Activated CD4-positive, alpha-beta T cell treated with anti-CD3 and anti-CD28 coated beads, Interleukin-2, Interleukin-6, amounts not matched to agents 100 ng/mL and 50 ng/mL, durations not matched to agents 16 hours and 8 hours (primary cell): ENCODE measurements around the gene GREM2.

Experiments
- DNase-seq: peaks from one replicate; pipeline ENCODE4 v3.0.0-alpha.2; 2020

The GREM2 gene

GRCh38 chr1:240611619-240612480, at the start of gene GREM2:
TSS of gene GREM2 (minus strand) at chr1:240612155. CDS start at chr1:240493475, 118,680 bp downstream.
- DNase-seq, result peak; percentile 80

DNA sequence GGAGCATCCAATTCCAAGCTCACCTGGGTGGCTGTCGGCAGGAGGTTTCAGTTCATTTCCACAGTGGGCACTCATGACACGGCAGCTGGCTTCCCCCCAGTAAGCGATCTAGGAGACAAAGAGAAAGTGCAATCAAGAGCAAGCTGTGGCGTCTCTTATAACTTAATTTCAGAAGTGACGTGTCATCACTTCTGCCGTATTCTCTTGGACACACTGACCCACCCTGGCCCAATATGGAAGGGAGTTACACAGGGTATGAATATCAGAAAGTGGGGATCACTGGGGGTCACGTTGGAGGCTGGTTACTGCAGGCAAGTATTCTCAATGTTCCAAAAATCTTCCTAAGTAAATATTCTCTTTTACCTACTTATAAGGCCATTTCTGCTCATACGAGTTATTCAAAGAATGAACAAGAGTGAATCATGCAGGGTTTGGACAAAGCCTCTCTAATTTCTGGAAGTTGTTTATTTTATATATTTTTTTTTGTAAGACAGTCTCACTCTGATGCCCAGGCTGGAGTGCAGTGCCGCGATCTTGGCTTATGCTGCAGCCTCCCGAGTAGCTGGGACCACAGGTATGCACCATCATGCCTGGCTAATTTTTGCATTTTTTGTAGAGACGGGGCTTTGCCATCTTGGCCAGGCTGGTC, 46.5 kb upstream of the GREM2 start:
- DNase-seq, result no peak

GRCh38 chr1:240656531-240656930, 44.6 kb upstream of the GREM2 start:
- no peak for DNase-seq

DNA sequence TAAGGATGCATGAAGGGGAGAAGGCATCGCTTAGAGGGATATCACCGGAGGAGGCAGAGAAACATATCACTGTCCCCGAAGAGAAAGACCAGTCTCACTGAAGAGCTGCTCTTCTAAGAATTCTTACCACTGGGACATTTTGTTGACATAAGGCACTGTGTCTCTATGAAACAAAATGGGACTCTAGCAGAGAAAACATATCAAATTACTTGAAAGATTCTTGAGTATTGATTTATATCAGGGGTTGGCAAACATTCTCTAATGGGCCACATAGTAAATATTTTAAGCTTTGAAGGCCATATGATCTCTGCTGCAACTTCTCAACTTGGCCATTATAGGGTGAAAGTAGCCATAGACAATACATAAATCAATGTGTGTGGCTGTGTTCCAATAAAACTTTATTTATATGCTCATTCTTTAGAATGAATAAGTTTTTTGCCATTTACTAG, 41.0 kb upstream of the GREM2 start:
- no peak for DNase-seq

- DNase-seq, result no peak
Measured at GRCh38 chr1:240652549-240652948, 40.6 kb upstream of the GREM2 start.

DNA sequence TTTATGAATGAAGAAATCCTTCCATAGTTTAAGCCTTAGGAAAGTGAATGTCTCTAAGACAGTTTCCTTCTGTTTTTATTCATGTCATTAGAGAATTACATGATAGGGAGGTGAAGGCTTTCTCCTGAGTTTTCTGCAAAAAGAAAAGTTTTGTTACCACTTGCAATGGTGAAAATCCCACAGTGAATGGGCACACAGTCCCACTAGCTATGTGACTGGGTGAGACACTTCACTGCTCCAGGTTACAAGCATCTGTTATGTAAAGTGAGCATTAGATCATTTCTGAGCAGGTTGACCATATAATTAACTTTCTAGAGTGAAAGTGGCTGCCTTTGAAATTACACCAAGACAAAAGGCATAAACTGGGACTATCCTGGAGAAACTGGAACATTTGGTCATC, 38.9 kb upstream of the GREM2 start:
- DNase-seq, result no peak

GRCh38 chr1:240649733-240650721, 38.1 kb upstream of the GREM2 start:
- no peak for DNase-seq

GRCh38 chr1:240646571-240647240, 34.8 kb upstream of the GREM2 start:
- DNase-seq, result no peak

GRCh38 chr1:240644732-240645131, 32.8 kb upstream of the GREM2 start:
- DNase-seq, result no peak

- no peak for DNase-seq
Measured at GRCh38 chr1:240635466-240636256, 23.7 kb upstream of the GREM2 start.

GRCh38 chr1:240630409-240630808, 18.5 kb upstream of the GREM2 start:
- DNase-seq, result no peak

- DNase-seq, result no peak
Measured at GRCh38 chr1:240621249-240621648, 9.3 kb upstream of the GREM2 start.

DNA sequence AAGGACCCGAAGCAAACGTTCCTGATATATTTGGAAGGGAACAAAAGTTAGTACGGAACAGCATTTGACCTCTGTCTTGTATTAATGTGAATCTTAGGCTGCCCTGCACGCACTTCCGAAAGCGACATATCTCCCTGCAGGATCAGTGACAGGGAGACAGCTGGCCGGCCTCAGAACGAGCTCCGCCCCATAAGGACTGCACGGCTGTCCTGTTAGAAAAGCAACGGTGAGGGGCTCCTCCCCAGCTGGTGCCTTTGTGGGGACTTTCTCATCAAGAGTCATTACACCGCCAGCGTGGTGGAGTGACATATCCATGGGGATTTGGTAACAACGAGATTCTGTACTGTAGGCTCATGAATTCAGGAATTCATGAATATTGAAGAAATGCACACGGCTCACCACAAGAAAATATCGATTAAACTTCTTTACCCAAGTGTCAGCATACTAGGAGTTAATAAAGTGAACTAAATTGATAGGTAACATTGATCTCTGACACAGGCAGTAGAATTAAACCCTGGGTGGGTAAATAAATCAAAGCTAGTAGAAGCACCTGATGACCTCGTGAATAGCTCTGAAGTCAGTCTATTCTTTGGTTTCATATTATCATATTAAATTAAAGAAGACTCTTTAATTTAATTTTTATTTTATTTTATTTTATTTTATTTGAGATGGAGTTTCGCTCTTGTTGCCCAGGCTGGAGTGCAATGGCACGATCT, 8.1 kb upstream of the GREM2 start:
- DNase-seq, result no peak

- no peak for DNase-seq
Measured at GRCh38 chr1:240619357-240619756, 7.4 kb upstream of the GREM2 start.

DNA sequence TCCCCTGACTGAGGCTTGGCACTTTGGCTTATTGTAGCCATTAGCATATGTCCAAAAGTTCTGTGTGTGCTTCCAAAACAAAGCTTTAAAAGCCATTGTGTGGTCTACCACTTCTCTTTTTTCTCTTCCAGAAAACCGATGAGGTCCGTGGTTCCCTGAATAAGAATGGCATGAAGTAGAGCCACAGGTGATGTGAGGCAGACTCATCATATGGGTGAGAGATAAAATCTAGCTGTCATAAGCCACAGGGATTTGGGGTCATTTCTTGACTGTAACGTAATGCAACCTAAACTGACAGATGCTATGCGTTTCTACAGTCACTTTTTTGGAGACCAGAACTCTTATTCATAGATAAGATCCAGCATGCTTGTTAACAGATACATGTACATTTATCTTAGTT, 7.0 kb upstream of the GREM2 start:
- peak; percentile 25 for DNase-seq

- no peak for DNase-seq
Measured at GRCh38 chr1:240616018-240616417, 4.1 kb upstream of the GREM2 start.

GRCh38 chr1:240613356-240614142, 1.6 kb upstream of the GREM2 start:
- peak; percentile 54 for DNase-seq

DNA sequence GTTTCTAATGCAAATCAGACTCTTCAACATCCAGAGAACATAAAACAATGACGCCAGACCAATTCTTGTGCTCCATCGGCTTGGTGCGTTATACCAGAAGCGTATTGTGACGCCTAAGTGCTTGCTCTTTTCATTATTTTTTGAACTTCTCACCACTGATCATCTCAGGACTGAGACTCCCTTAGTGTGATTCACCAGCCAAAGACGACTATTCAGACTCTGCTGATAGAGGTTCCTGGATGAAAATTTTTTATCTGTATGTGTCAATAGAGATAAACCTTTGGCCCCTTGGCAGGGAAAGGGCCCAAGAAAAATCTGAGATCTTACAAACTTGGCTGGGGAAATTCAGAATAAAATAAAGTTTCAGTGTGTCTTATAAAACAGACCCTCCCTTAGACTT, 856 bp upstream of the GREM2 start:
- DNase-seq, result no peak

- no peak for DNase-seq
Measured at GRCh38 chr1:240611228-240611618, 732 bp downstream of the GREM2 start.

DNA sequence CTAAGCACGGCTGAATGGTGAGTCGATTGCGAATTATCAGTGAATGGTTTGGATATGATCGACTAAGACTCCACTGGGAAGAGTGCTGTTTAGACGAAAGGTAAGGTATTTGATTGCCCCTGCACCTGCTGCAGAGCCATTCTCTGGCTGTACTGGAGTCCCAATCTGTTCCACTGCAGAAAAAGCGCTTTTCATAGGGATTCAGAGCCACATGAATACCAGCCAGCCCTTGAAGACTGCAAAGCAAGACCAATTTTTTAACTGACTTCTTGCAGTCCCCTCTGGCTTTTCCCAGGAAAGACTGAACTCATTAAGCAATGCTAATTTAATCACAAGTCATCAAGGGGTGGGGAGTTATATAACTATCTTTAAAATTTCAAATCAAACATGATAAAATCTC, 1.3 kb downstream of the GREM2 start:
- DNase-seq, result no peak
